ACC112 (cell line): ENCODE measurements around the gene EVI2B.

Experiments
- H2AFZ ChIP-seq: fragments of 200-600 bp; sonication (generic); one replicate; pipeline ENCODE4 v1.6.0; 2017; ENCODE audit warnings: antibody characterized with exemption, low read length; ENCODE audit not compliant: unreplicated experiment
- H3K27ac ChIP-seq: fragments of 200-600 bp; sonication (generic); 2 replicates; pipeline ENCODE4 v1.5.1; 2014; ENCODE audit warnings: low read depth, mild to moderate bottlenecking, antibody characterized with exemption, low read length, moderate library complexity
- H3K27me3 ChIP-seq: fragments of 200-600 bp; sonication (generic); 2 replicates; pipeline ENCODE4 v1.6.1; 2014; ENCODE audit warnings: mild to moderate bottlenecking, antibody characterized with exemption, low read length, moderate library complexity, mixed read lengths; ENCODE audit not compliant: insufficient read depth
- H3K36me3 ChIP-seq: fragments of 200-600 bp; sonication (generic); 2 replicates; pipeline ENCODE4 v1.6.1; 2016; ENCODE audit warnings: mild to moderate bottlenecking, antibody characterized with exemption, low read length, moderate library complexity, mixed read lengths; ENCODE audit not compliant: insufficient read depth
- H3K4me1 ChIP-seq: fragments of 200-600 bp; sonication (generic); one replicate; pipeline ENCODE4 v1.6.1; 2016; ENCODE audit warnings: low read length, mixed read lengths; ENCODE audit not compliant: insufficient read depth, unreplicated experiment, control insufficient read depth
- H3K4me3 ChIP-seq: fragments of 200-600 bp; sonication (generic); 2 replicates; pipeline ENCODE4 v1.5.1; 2014; ENCODE audit warnings: mild to moderate bottlenecking, low read depth, low read length
- H3K79me2 ChIP-seq: fragments of 200-600 bp; sonication (generic); one replicate; pipeline ENCODE4 v1.6.0; 2016; ENCODE audit warnings: low read length; ENCODE audit not compliant: control insufficient read depth, unreplicated experiment, insufficient read depth

EVI2B gene

DNA sequence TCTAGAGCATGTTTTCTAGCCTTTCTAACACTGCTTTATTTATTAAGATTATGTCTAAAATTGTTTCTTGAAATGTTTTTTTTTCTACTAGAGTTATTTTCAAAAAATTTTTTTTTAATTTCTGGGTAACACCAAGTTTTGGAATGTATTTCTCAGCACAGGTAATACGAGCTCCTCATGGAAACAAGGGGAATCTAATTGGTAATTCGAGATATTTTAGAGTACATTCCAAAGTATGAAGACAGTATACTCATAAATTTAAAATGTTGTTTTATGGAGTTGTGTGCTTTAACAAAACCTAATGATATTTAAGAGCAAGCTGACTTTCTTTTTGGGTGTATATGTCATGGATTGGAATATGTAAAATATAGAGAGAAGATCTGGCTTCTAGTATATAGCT, 59.2 kb downstream of the EVI2B start:
- peaks cover 9% of the 10 kb centered on the region; the same call in 1 of the 2 replicates for H3K36me3 ChIP-seq
- H3K27ac ChIP-seq, result no peak overlapping the region

More for the DNA sequence above, 59.2 kb downstream of the EVI2B start:
- H3K79me2 ChIP-seq, result no peaks in the 10 kb centered on the region
- H3K27me3 ChIP-seq, result no peaks in the 10 kb centered on the region
- no peak overlapping the region for H3K4me3 ChIP-seq
- peaks cover 24% of the 10 kb centered on the region for H3K4me1 ChIP-seq
- H2AFZ ChIP-seq, result no peak overlapping the region
